Keratinocyte (primary cell): Measurements from ENCODE around the gene RRAD. TPM values are rescaled to one million over a fixed set of nuclear protein-coding genes. Genes with fewer than 3 reads are reported as not detected.

Source experiments
- DNase-seq: peaks from one replicate; pipeline ENCODE4 v3.0.0-alpha.2; 2011; ENCODE audit warnings: low read depth, missing footprints, low spot score
- FAIRE-seq: peaks from 2 replicates; lab custom pipeline; 2011; peaks lifted over from hg19 to GRCh38; lab: Jason Lieb, UNC
- H2AFZ ChIP-seq: 2 replicates; pipeline ENCODE4 v1.6.0; 2012; ENCODE audit warnings: low read length, control low read depth, inconsistent platforms; ENCODE audit not compliant: control insufficient read depth
- H3K27ac ChIP-seq: 2 replicates; pipeline ENCODE4 v1.5.1; 2011; ENCODE audit warnings: low read length; ENCODE audit not compliant: control insufficient read depth, insufficient read depth
- H3K27me3 ChIP-seq: 3 replicates; pipeline ENCODE4 v1.6.0; 2011; ENCODE audit warnings: low read length; ENCODE audit not compliant: control insufficient read depth, insufficient read depth; ENCODE audit errors: extremely low read depth
- H3K36me3 ChIP-seq, 2 experiments: 2 replicates in 1 of 2; 3 replicates in 1 of 2; pipeline ENCODE4 v1.5.1; 2011; ENCODE audit warnings: low read length in 2 of 2, mild to moderate bottlenecking in 1 of 2; ENCODE audit not compliant: control insufficient read depth in 2 of 2, insufficient read depth in 2 of 2; ENCODE audit errors: extremely low read depth in 1 of 2
- H3K4me1 ChIP-seq: 3 replicates; pipeline ENCODE4 v1.5.1; 2011; ENCODE audit warnings: low read length; ENCODE audit not compliant: control insufficient read depth, insufficient read depth; ENCODE audit errors: extremely low read depth
- H3K4me2 ChIP-seq: 3 replicates; pipeline ENCODE4 v1.6.0; 2011; ENCODE audit warnings: low read depth, low read length; ENCODE audit not compliant: control insufficient read depth, insufficient read depth; ENCODE audit errors: extremely low read depth
- H3K4me3 ChIP-seq, 3 experiments: fragments of 200-600 bp in 1 of 3; sonication (generic) in 1 of 3; 2 replicates in 2 of 3; 3 replicates in 1 of 3; pipeline ENCODE4 v1.5.1; 2011 to 2016; ENCODE audit warnings: low read length in 3 of 3, mild to moderate bottlenecking in 3 of 3, control low read depth in 2 of 3, inconsistent platforms in 1 of 3, low read depth in 1 of 3, mixed read lengths in 1 of 3, mixed run types in 1 of 3, moderate library complexity in 1 of 3; ENCODE audit not compliant: control insufficient read depth in 2 of 3, insufficient read depth in 2 of 3; ENCODE audit errors: extremely low read depth in 1 of 3
- H3K79me2 ChIP-seq: 2 replicates; pipeline ENCODE4 v1.6.0; 2012; ENCODE audit warnings: low read length; ENCODE audit not compliant: control insufficient read depth, insufficient read depth
- H3K9ac ChIP-seq: 3 replicates; pipeline ENCODE4 v1.6.0; 2011; ENCODE audit warnings: low read length; ENCODE audit not compliant: control insufficient read depth, insufficient read depth; ENCODE audit errors: extremely low read depth
- H3K9me1 ChIP-seq: 3 replicates; pipeline ENCODE4 v1.6.0; 2011; ENCODE audit warnings: low read length; ENCODE audit not compliant: control insufficient read depth, insufficient read depth; ENCODE audit errors: extremely low read depth
- H3K9me3 ChIP-seq: 2 replicates; pipeline ENCODE4 v1.5.1; 2012; ENCODE audit warnings: low read depth, low read length; ENCODE audit not compliant: control insufficient read depth
- H4K20me1 ChIP-seq: 3 replicates; pipeline ENCODE4 v1.6.0; 2011; ENCODE audit warnings: low read length; ENCODE audit not compliant: control insufficient read depth, insufficient read depth; ENCODE audit errors: extremely low read depth
- CTCF ChIP-seq, 3 experiments: IDR thresholded peaks in 1 of 3; conservative IDR thresholded peaks in 1 of 3; optimal IDR thresholded peaks in 1 of 3; 2 replicates in 2 of 3; 3 replicates in 1 of 3; pipeline versions ENCODE3 to v1.5.1; 2011; ENCODE audit warnings: low read length in 3 of 3, mild to moderate bottlenecking in 3 of 3, moderate library complexity in 2 of 3, control low read depth in 1 of 3, inconsistent platforms in 1 of 3; ENCODE audit not compliant: insufficient read depth in 2 of 3; ENCODE audit errors: extremely low read depth in 1 of 3
- EZH2 ChIP-seq: IDR thresholded peaks from one replicate; pipeline ENCODE4 v1.6.1; 2012; ENCODE audit warnings: inconsistent platforms, mild to moderate bottlenecking, low read length, moderate library complexity
- dilution Hi-C: fragments of 300-500 bp; cut with MboI; formaldehyde crosslinking; loops from one replicate; pipeline ENCODE4 v1.7.0; 2020; ENCODE audit warnings: low sequenced_read_pairs; ENCODE audit not compliant: extremely low pct_ligation_motif_present
- polyA plus RNA-seq, 5 experiments: library from polyadenylated mRNA; depleted of rRNA in 3 of 5; stranded (reverse) in 3 of 5; stranded (forward) in 1 of 5; unstranded in 1 of 5; fragments of >200 nt; gene quantifications; 1 replicate in 1 of 5; 2 replicates in 3 of 5; 3 replicates in 1 of 5; pipeline versions ENCODE4 v1.2.1 to v1.2.3, GENCODE V29; 2011 to 2012; ENCODE audit warnings: missing spikeins in 2 of 5, low read depth in 1 of 5, low replicate concordance in 1 of 5

RRAD gene
- polyA plus RNA-seq, 1 donor (not counting 4 experiments of a cell fraction or from before 2014, with no cell fraction given), result 2.7 TPM

GRCh38 chr16:66948134-66948836, 22.9 kb upstream of the RRAD start:
- peak; percentile 53 for FAIRE-seq

GRCh38 chr16:66947302-66948065, 22.1 kb upstream of the RRAD start:
- H3K79me2 ChIP-seq, result no peaks in the 10 kb centered on the region
- peak overlapping the region; percentile 95 for H3K4me2 ChIP-seq
- peaks cover 8% of the 10 kb centered on the region in 2 experiments for H3K36me3 ChIP-seq
- peak overlapping the region; percentile 68 for H3K9ac ChIP-seq
- H3K4me1 ChIP-seq, result peaks cover 14% of the 10 kb centered on the region
- no peak for DNase-seq
- H4K20me1 ChIP-seq, result no peaks in the 10 kb centered on the region
- FAIRE-seq, result peak; percentile 95
- TF ChIP-seq CTCF (optimal IDR thresholded peaks at IDR 0.05 in 1 of 3, IDR thresholded peaks at IDR 0.05 in 1 of 3, conservative IDR thresholded peaks at IDR 0.05 in 1 of 3; ENCODE audit: extremely low read depth in 1 of 3, insufficient read depth in 2 of 3, low read length in 3 of 3) (peak; percentile 76 to 93 (median 79)), EZH2 (no peak)
- H2AFZ ChIP-seq, result peak overlapping the region; percentile 84
- H3K9me1 ChIP-seq, result no peaks in the 10 kb centered on the region
- peak overlapping the region; percentile 43 to 76 (median 69) for H3K4me3 ChIP-seq
- H3K27ac ChIP-seq, result peak overlapping the region; percentile 40
- no peaks in the 10 kb centered on the region for H3K27me3 ChIP-seq
- dilution Hi-C loops, result no loop called here
- no peaks in the 10 kb centered on the region for H3K9me3 ChIP-seq

More at GRCh38 chr16:66948134-66948836, 22.9 kb upstream of the RRAD start:
- Histone ChIP-seq H3K36me3 (peaks cover 3 to 4% of the 10 kb centered on the region in 2 experiments), H3K4me1 (peaks cover 15% of the 10 kb centered on the region), H3K9ac (peak overlapping the region; percentile 68), H4K20me1 (no peaks in the 10 kb centered on the region), H3K27me3 (no peaks in the 10 kb centered on the region), H3K27ac (peak overlapping the region; percentile 40), H3K4me3 (peak overlapping the region; percentile 43 to 76 (median 69)), H3K9me1 (no peaks in the 10 kb centered on the region), H3K9me3 (no peaks in the 10 kb centered on the region), H3K79me2 (no peaks in the 10 kb centered on the region), H2AFZ (peak overlapping the region; percentile 84), H3K4me2 (peak overlapping the region; percentile 95)
- no peak for DNase-seq
- TF ChIP-seq EZH2 (no peak), CTCF (optimal IDR thresholded peaks at IDR 0.05 in 1 of 3, IDR thresholded peaks at IDR 0.05 in 1 of 3, conservative IDR thresholded peaks at IDR 0.05 in 1 of 3; ENCODE audit: extremely low read depth in 1 of 3, insufficient read depth in 2 of 3, low read length in 3 of 3) (no peak)
- dilution Hi-C loops, result no loop called here
